HAP-1 (cell line): ENCODE data around the gene CEMIP.

Experiments used
- DNase-seq, 2 experiments: peaks; one replicate each; pipeline ENCODE4 v3.0.0-alpha.2; 2016 to 2020; ENCODE audit warnings: low spot score in 2 of 2
- H3K27me3 ChIP-seq: fragments of 250-450 bp; sonication (Bioruptor Pico); 2 replicates; pipeline ENCODE4 v1.5.1; 2020; ENCODE audit warnings: low read depth, mild to moderate bottlenecking, moderate library complexity
- H3K36me3 ChIP-seq: fragments of 250-450 bp; sonication (Bioruptor Pico); replicated peaks from 2 replicates; pipeline ENCODE4 v1.5.1; 2020; ENCODE audit warnings: mild to moderate bottlenecking
- H3K4me1 ChIP-seq: fragments of 250-450 bp; sonication (Bioruptor Pico); 2 replicates; pipeline ENCODE4 v1.5.1; 2020; ENCODE audit warnings: mild to moderate bottlenecking
- H3K4me3 ChIP-seq: fragments of 250-450 bp; sonication (Bioruptor Pico); 2 replicates; pipeline ENCODE4 v1.5.1; 2020; ENCODE audit warnings: mild to moderate bottlenecking, moderate library complexity
- H3K9me3 ChIP-seq: fragments of 250-450 bp; sonication (Bioruptor Pico); 2 replicates; pipeline ENCODE4 v1.5.1; 2020; ENCODE audit warnings: mild to moderate bottlenecking, moderate library complexity
- in situ Hi-C: fragments of 300-500 bp; cut with MboI; formaldehyde crosslinking; loops from 3 replicates; pipeline ENCODE4 v1.14.3; 2020; ENCODE audit warnings: low sequenced_read_pairs, inconsistent platforms, mixed read lengths

Gene CEMIP

GRCh38 chr15:80967991-80968510 lies 188.9 kb downstream of the CEMIP start:
- in situ Hi-C loops, result no loop called here
- Histone ChIP-seq H3K27me3 (no peaks in the 10 kb centered on the region), H3K4me1 (peaks cover 4% of the 10 kb centered on the region; the same call in 1 of the 2 replicates), H3K36me3 (peaks cover 14% of the 10 kb centered on the region), H3K4me3 (no peak overlapping the region), H3K9me3 (peaks cover 2% of the 10 kb centered on the region)
- DNase-seq, result no peak

- peaks cover 2% of the 10 kb centered on the region for H3K9me3 ChIP-seq
- H3K4me3 ChIP-seq, result no peak overlapping the region
- H3K4me1 ChIP-seq, result peaks cover 4% of the 10 kb centered on the region; the same call in 1 of the 2 replicates
- in situ Hi-C loops, result no loop called here
- no peaks in the 10 kb centered on the region for H3K27me3 ChIP-seq
- H3K36me3 ChIP-seq, result peaks cover 14% of the 10 kb centered on the region
- no peak for DNase-seq
Observed at GRCh38 chr15:80969316-80969715, 190.1 kb downstream of the CEMIP start.

GRCh38 chr15:80970018-80970657 lies 191.0 kb downstream of the CEMIP start:
- DNase-seq, result peak; percentile 84 to 88
- in situ Hi-C loops, result loop anchor here (5.0 to 10.0 kb wide), 2 partner anchors 405 to 518 kb away; no protein-coding TSS in a partner anchor
- H3K36me3 ChIP-seq, result peaks cover 14% of the 10 kb centered on the region
- no peaks in the 10 kb centered on the region for H3K27me3 ChIP-seq
- peaks cover 4% of the 10 kb centered on the region; the same call in 1 of the 2 replicates for H3K4me1 ChIP-seq
- H3K9me3 ChIP-seq, result peaks cover 2% of the 10 kb centered on the region
- no peak overlapping the region for H3K4me3 ChIP-seq

GRCh38 chr15:80970658-80971057 lies 191.5 kb downstream of the CEMIP start:
- no peak for DNase-seq
- H3K4me3 ChIP-seq, result no peak overlapping the region
- in situ Hi-C loops, result loop anchor here (5.0 to 10.0 kb wide), 2 partner anchors 406 to 518 kb away; no protein-coding TSS in a partner anchor

GRCh38 chr15:80971143-80971542 lies 192.0 kb downstream of the CEMIP start:
- in situ Hi-C loops, result loop anchor here (5.0 to 10.0 kb wide), 2 partner anchors 406 to 519 kb away; no protein-coding TSS in a partner anchor
- no peak for DNase-seq
- peaks cover 4% of the 10 kb centered on the region; the same call in 1 of the 2 replicates for H3K4me1 ChIP-seq

More at GRCh38 chr15:80970658-80971057, 191.5 kb downstream of the CEMIP start:
- peaks cover 4% of the 10 kb centered on the region; the same call in 1 of the 2 replicates for H3K4me1 ChIP-seq
- peaks cover 14% of the 10 kb centered on the region for H3K36me3 ChIP-seq
- no peaks in the 10 kb centered on the region for H3K27me3 ChIP-seq
- H3K9me3 ChIP-seq, result no peaks in the 10 kb centered on the region; the same call in 1 of the 2 replicates

GRCh38 chr15:80972276-80972675 lies 193.1 kb downstream of the CEMIP start:
- Histone ChIP-seq H3K4me3 (no peak overlapping the region), H3K4me1 (peaks cover 2% of the 10 kb centered on the region; the same call in 1 of the 2 replicates), H3K36me3 (peaks cover 22% of the 10 kb centered on the region), H3K27me3 (no peaks in the 10 kb centered on the region), H3K9me3 (no peaks in the 10 kb centered on the region)
- DNase-seq, result no peak
- in situ Hi-C loops, result loop anchor here (5.0 to 10.0 kb wide), 2 partner anchors 407 to 520 kb away; no protein-coding TSS in a partner anchor

More at GRCh38 chr15:80971143-80971542, 192.0 kb downstream of the CEMIP start:
- no peak overlapping the region for H3K4me3 ChIP-seq
- H3K9me3 ChIP-seq, result no peaks in the 10 kb centered on the region
- H3K27me3 ChIP-seq, result no peaks in the 10 kb centered on the region
- H3K36me3 ChIP-seq, result peaks cover 15% of the 10 kb centered on the region

- no peaks in the 10 kb centered on the region for H3K27me3 ChIP-seq
- no peaks in the 10 kb centered on the region; the same call in 1 of the 2 replicates for H3K4me1 ChIP-seq
- H3K36me3 ChIP-seq, result peaks cover 31% of the 10 kb centered on the region
- no peak overlapping the region for H3K4me3 ChIP-seq
- DNase-seq, result no peak
- in situ Hi-C loops, result loop anchor here (5.0 to 10.0 kb wide), 4 partner anchors 127 to 523 kb away; no protein-coding TSS in a partner anchor
- no peaks in the 10 kb centered on the region for H3K9me3 ChIP-seq
Observed at GRCh38 chr15:80974914-80975313, 195.7 kb downstream of the CEMIP start.

GRCh38 chr15:80976851-80977250 lies 197.7 kb downstream of the CEMIP start:
- H3K4me3 ChIP-seq, result no peak overlapping the region
- H3K27me3 ChIP-seq, result no peaks in the 10 kb centered on the region
- H3K4me1 ChIP-seq, result no peaks in the 10 kb centered on the region; the same call in 1 of the 2 replicates
- H3K9me3 ChIP-seq, result no peaks in the 10 kb centered on the region
- peaks cover 42% of the 10 kb centered on the region for H3K36me3 ChIP-seq
- DNase-seq, result no peak
- in situ Hi-C loops, result loop anchor here (5.0 to 10.0 kb wide), 3 partner anchors 125 to 412 kb away; no protein-coding TSS in a partner anchor

- peak; percentile 90 to 93 for DNase-seq
- in situ Hi-C loops, result loop anchor here (5.0 to 10.0 kb wide), 3 partner anchors 125 to 413 kb away; no protein-coding TSS in a partner anchor
- H3K4me3 ChIP-seq, result no peak overlapping the region
- H3K36me3 ChIP-seq, result peaks cover 46% of the 10 kb centered on the region
- no peaks in the 10 kb centered on the region; the same call in 1 of the 2 replicates for H3K4me1 ChIP-seq
- no peaks in the 10 kb centered on the region for H3K27me3 ChIP-seq
- H3K9me3 ChIP-seq, result no peaks in the 10 kb centered on the region
Observed at GRCh38 chr15:80977627-80978036, 198.5 kb downstream of the CEMIP start.

GRCh38 chr15:80978685-80979329 lies 199.6 kb downstream of the CEMIP start:
- in situ Hi-C loops, result loop anchor here (5.0 to 10.0 kb wide), 3 partner anchors 123 to 414 kb away; no protein-coding TSS in a partner anchor
- DNase-seq, result no peak
- Histone ChIP-seq H3K27me3 (no peaks in the 10 kb centered on the region), H3K4me3 (no peak overlapping the region), H3K36me3 (peaks cover 46% of the 10 kb centered on the region), H3K4me1 (no peaks in the 10 kb centered on the region; the same call in 1 of the 2 replicates), H3K9me3 (no peaks in the 10 kb centered on the region)

- DNase-seq, result no peak
- Histone ChIP-seq H3K4me1 (no peaks in the 10 kb centered on the region; the same call in 1 of the 2 replicates), H3K9me3 (no peaks in the 10 kb centered on the region), H3K27me3 (no peaks in the 10 kb centered on the region), H3K36me3 (peaks cover 46% of the 10 kb centered on the region), H3K4me3 (no peak overlapping the region)
- in situ Hi-C loops, result loop anchor here (5.0 to 10.0 kb wide), 4 partner anchors 123 to 1065 kb away; partner anchors contain the start of gene MEX3B
Observed at GRCh38 chr15:80979538-80980200, 200.5 kb downstream of the CEMIP start.

GRCh38 chr15:80982205-80982604 lies 203.0 kb downstream of the CEMIP start:
- in situ Hi-C loops, result loop anchor here (10.0 kb wide), 1 partner anchor 1063 kb away; the partner anchor contains the start of gene MEX3B
- H3K9me3 ChIP-seq, result no peaks in the 10 kb centered on the region

GRCh38 chr15:80982839-80983238 lies 203.7 kb downstream of the CEMIP start:
- in situ Hi-C loops, result loop anchor here (10.0 kb wide), 1 partner anchor 1062 kb away; the partner anchor contains the start of gene MEX3B
- Histone ChIP-seq H3K9me3 (no peaks in the 10 kb centered on the region), H3K4me3 (no peak overlapping the region), H3K27me3 (no peaks in the 10 kb centered on the region), H3K36me3 (peaks cover 36% of the 10 kb centered on the region), H3K4me1 (peaks cover 24% of the 10 kb centered on the region)
- no peak for DNase-seq

More at GRCh38 chr15:80982205-80982604, 203.0 kb downstream of the CEMIP start:
- Histone ChIP-seq H3K4me1 (peaks cover 22% of the 10 kb centered on the region), H3K4me3 (no peak overlapping the region), H3K36me3 (peaks cover 38% of the 10 kb centered on the region), H3K27me3 (no peaks in the 10 kb centered on the region)
- DNase-seq, result no peak
